ENCODE measurements around the gene DDX10. TPM values are rescaled to one million over a fixed set of nuclear protein-coding genes. Genes with fewer than 3 reads are reported as not detected.

Gene DDX10
- total RNA-seq, 1 experiment from 2014 or later = 48.3 TPM

GRCh38 chr11:108629274-108629673 lies 35.6 kb upstream of the DDX10 start:
- H3K14ac ChIP-seq (ENCODE audit: insufficient read depth, low read length) = no peak overlapping the region
- H3K56ac ChIP-seq (ENCODE audit: insufficient read length, low read depth, low read length) = no peak overlapping the region
- DNase-seq = no peak
- WGBS (ENCODE audit: extremely low coverage, insufficient read length, low lambda C conversion rate) = no CpG with 5 or more reads among the region's 3 CpGs
- H3K23ac ChIP-seq (ENCODE audit: insufficient read length, low read depth, low read length) = no peak overlapping the region
- H2BK15ac ChIP-seq (ENCODE audit: low read depth, low read length) = no peak overlapping the region
- Mint-ChIP-seq H3K36me3 (ENCODE audit: insufficient read depth in 1 of 3, low read depth in 3 of 3) (peaks cover 0 to 17% (median 4%) of the 10 kb centered on the region in 3 experiments; a peak in 5 of 7 replicates), H3K4me1 (peaks cover 16 to 17% of the 10 kb centered on the region in 2 experiments), H3K27me3 (ENCODE audit: low read depth) (no peaks in the 10 kb centered on the region), H3K27ac (no peak overlapping the region), H3K4me3 (no peak overlapping the region), H3K9me3 (peaks cover 17 to 18% of the 10 kb centered on the region in 2 experiments)
- H3K79me2 ChIP-seq (ENCODE audit: insufficient read depth, low read length) = no peaks in the 10 kb centered on the region
- no peak overlapping the region for H2BK20ac ChIP-seq (ENCODE audit: low read depth, low read length, poor library complexity, severe bottlenecking)
- no peak overlapping the region for H2BK120ac ChIP-seq (ENCODE audit: low read depth, low read length, poor library complexity, severe bottlenecking)
- H2BK12ac ChIP-seq (ENCODE audit: insufficient read length, low read depth, low read length) = no peak overlapping the region
- H3K79me1 ChIP-seq (ENCODE audit: insufficient read depth, low read depth, low read length, poor library complexity, severe bottlenecking) = no peaks in the 10 kb centered on the region
- H2BK5ac ChIP-seq (ENCODE audit: insufficient read length, low read length) = no peak overlapping the region
- no peaks in the 10 kb centered on the region for H4K20me1 ChIP-seq (ENCODE audit: control insufficient read depth, insufficient read depth, insufficient read length)
- H2AK5ac ChIP-seq (ENCODE audit: insufficient read length, low read length) = no peak overlapping the region
- H3K9ac ChIP-seq (ENCODE audit: extremely low read depth, insufficient read length, low read length) = no peak overlapping the region
- no peak overlapping the region for H3K18ac ChIP-seq (ENCODE audit: insufficient read length, low read depth, low read length)
- no peak overlapping the region for H3K27ac ChIP-seq (ENCODE audit: insufficient read length, low read depth, low read length)
- TF ChIP-seq CTCF (conservative IDR thresholded peaks at IDR 0.05) = no peak
- peaks cover 10% of the 10 kb centered on the region for H3K9me3 ChIP-seq (ENCODE audit: control insufficient read depth, low read depth, low read length)
- H3K4me1 ChIP-seq (ENCODE audit: insufficient read depth, low read length) = no peaks in the 10 kb centered on the region; the same call in 1 of the 2 replicates
- no peaks in the 10 kb centered on the region for H3K23me2 ChIP-seq (ENCODE audit: insufficient read length, low read depth, low read length, poor library complexity, severe bottlenecking)
- no peak overlapping the region for H2AFZ ChIP-seq (ENCODE audit: low read length)
- H4K5ac ChIP-seq (ENCODE audit: insufficient read length, low read depth, low read length) = no peak overlapping the region
- no peak overlapping the region for H3K4me2 ChIP-seq (ENCODE audit: insufficient read depth, insufficient read length, low read length)
- H4K91ac ChIP-seq (ENCODE audit: insufficient read length, low read depth, low read length) = no peak overlapping the region
- no peak overlapping the region for H3K4ac ChIP-seq (ENCODE audit: low read depth, low read length)
- H4K8ac ChIP-seq (replicated peaks; ENCODE audit: insufficient read length, low read depth, low read length) = no peak overlapping the region
- H3K27me3 ChIP-seq (ENCODE audit: insufficient read depth, low read length) = no peaks in the 10 kb centered on the region
- H3T11ph ChIP-seq (ENCODE audit: low read length) = no peak overlapping the region
